ENCODE measurements around the gene NKAIN2.
"Not testable (repeated sequence)": the region's sequence is repeated elsewhere in the genome, so short reads cannot be mapped to it uniquely, and the experiment has no call there.

NKAIN2 gene

GRCh38 chr6:124356811-124357210 is 553.1 kb downstream of the NKAIN2 start:
- no peak for DNase-seq

- DNase-seq = no peak
These were observed 564.5 kb downstream of the NKAIN2 start for GRCh38 chr6:124368131-124368530.

GRCh38 chr6:124371974-124372475 is 568.4 kb downstream of the NKAIN2 start:
- DNase-seq = no peak

GRCh38 chr6:124373386-124373785 is 569.7 kb downstream of the NKAIN2 start:
- no peak for DNase-seq

GRCh38 chr6:124389127-124389526 is 585.5 kb downstream of the NKAIN2 start:
- no peak for DNase-seq

GRCh38 chr6:124393536-124393935 is 589.9 kb downstream of the NKAIN2 start:
- DNase-seq = no peak

GRCh38 chr6:124396361-124396760 is 592.7 kb downstream of the NKAIN2 start:
- DNase-seq = no peak

- DNase-seq = no peak
These were observed 596.8 kb downstream of the NKAIN2 start for GRCh38 chr6:124400261-124400999.

- not testable (repeated sequence) for DNase-seq
These were observed 606.8 kb downstream of the NKAIN2 start for GRCh38 chr6:124410425-124410824.

GRCh38 chr6:124412657-124413056 is 609.0 kb downstream of the NKAIN2 start:
- DNase-seq = not testable (repeated sequence)

GRCh38 chr6:124420116-124420840 is 616.6 kb downstream of the NKAIN2 start:
- DNase-seq = no peak

- DNase-seq = no peak
These were observed 620.0 kb downstream of the NKAIN2 start for GRCh38 chr6:124423621-124424020.

- no peak for DNase-seq
These were observed 627.2 kb downstream of the NKAIN2 start for GRCh38 chr6:124430740-124431318.

GRCh38 chr6:124432620-124433019 is 629.0 kb downstream of the NKAIN2 start:
- DNase-seq = no peak

GRCh38 chr6:124433387-124434160 is 629.9 kb downstream of the NKAIN2 start:
- no peak for DNase-seq

GRCh38 chr6:124434421-124434820 is 630.8 kb downstream of the NKAIN2 start:
- no peak for DNase-seq

- no peak for DNase-seq
These were observed 633.1 kb downstream of the NKAIN2 start for GRCh38 chr6:124436803-124437202.

GRCh38 chr6:124438546-124439065 is 634.9 kb downstream of the NKAIN2 start:
- no peak for DNase-seq

- no peak for DNase-seq
These were observed 637.8 kb downstream of the NKAIN2 start for GRCh38 chr6:124441450-124441849.

- DNase-seq = no peak
These were observed 639.9 kb downstream of the NKAIN2 start for GRCh38 chr6:124443541-124443940.

GRCh38 chr6:124445581-124445980 is 641.9 kb downstream of the NKAIN2 start:
- no peak for DNase-seq

GRCh38 chr6:124446961-124447360 is 643.3 kb downstream of the NKAIN2 start:
- no peak for DNase-seq

- no peak for DNase-seq
These were observed 655.6 kb downstream of the NKAIN2 start for GRCh38 chr6:124459268-124459667.

Measured in stimulated activated CD4-positive, alpha-beta T cell treated with anti-CD3 and anti-CD28 coated beads, Interleukin-4, amount 100 ng/mL, for 1 hour (primary cell).